Activated T-helper 17 cell treated with anti-CD3 and anti-CD28 coated beads, Interleukin-2, amount 50 U/mL, for 72 hours (primary cell): ENCODE measurements around the gene MGAT1. TPM values are rescaled to one million over a fixed set of nuclear protein-coding genes. Genes with fewer than 3 reads are reported as not detected.

Experiments used
- ATAC-seq: fragments of 150-1000 bp; cut with Tn5 transposase; replicated peaks from 2 replicates; pipeline ENCODE4 v1.10.0; 2021; ENCODE audit warnings: mild to moderate bottlenecking, moderate library complexity
- H3K27ac Mint-ChIP-seq: one replicate; pipeline ENCODE4 v1.8.0; 2022; ENCODE audit warnings: mixed read lengths
- H3K27me3 Mint-ChIP-seq: one replicate; pipeline ENCODE4 v1.8.0; 2022; ENCODE audit warnings: mixed read lengths
- H3K36me3 Mint-ChIP-seq: one replicate; pipeline ENCODE4 v1.8.0; 2022; ENCODE audit warnings: low read depth, mild to moderate bottlenecking, mixed read lengths
- H3K4me1 Mint-ChIP-seq: one replicate; pipeline ENCODE4 v1.8.0; 2022; ENCODE audit warnings: mixed read lengths
- H3K4me3 Mint-ChIP-seq: one replicate; pipeline ENCODE4 v1.8.0; 2022; ENCODE audit warnings: mild to moderate bottlenecking, mixed read lengths
- H3K9me3 Mint-ChIP-seq: one replicate; pipeline ENCODE4 v1.8.0; 2022; ENCODE audit warnings: mixed read lengths
- total RNA-seq, 2 donors: library from RNA; stranded (reverse); gene quantifications; one replicate each; pipeline ENCODE4 v1.2.3, GENCODE V29; 2022

The MGAT1 gene
- total RNA-seq, 2 donors from 2014 or later, result 170 to 308 TPM

GRCh38 chr5:180803181-180804128 is 849 bp upstream of the MGAT1 start:
- peak overlapping the region; percentile 99 for H3K4me3 Mint-ChIP-seq
- H3K9me3 Mint-ChIP-seq, result no peaks in the 10 kb centered on the region
- H3K27ac Mint-ChIP-seq, result peak overlapping the region; percentile 44
- peaks cover 55% of the 10 kb centered on the region for H3K4me1 Mint-ChIP-seq
- no peaks in the 10 kb centered on the region for H3K27me3 Mint-ChIP-seq
- H3K36me3 Mint-ChIP-seq, result peaks cover 94% of the 10 kb centered on the region
- ATAC-seq, result peak; percentile 81

DNA sequence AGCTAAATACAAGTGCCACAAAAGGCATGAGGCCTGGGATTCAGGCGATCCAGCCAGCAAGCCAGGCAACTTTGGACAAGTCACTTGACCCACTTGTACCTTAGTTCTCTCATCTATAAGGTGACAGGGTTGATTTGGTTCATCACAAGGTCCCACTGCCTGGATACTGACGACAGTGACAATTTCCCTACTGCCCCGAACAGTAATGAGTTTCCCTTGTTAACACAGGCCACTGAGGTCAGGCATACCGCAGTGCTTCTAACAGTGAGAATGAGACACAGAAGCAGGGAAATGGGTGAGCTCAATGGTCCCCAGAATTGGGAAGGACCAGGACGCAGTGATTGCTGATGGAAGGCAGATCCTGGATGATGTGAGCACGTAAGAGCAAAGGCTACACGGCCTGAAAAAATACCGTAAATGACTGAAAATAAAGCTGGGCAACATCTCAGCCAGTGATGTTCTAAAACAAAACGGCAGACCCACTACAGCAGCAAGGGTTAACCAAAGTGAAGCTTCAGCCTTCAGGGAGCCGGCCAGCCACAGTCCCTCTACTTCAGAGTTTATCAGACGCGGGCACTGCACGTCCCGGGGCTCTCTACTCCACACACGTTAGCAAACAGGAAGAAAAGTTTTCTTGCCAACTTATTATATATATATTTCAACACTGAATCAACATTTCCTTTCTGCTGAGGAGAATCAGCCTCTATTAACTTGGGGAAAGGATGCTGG is 846 bp downstream of the MGAT1 start:
- H3K36me3 Mint-ChIP-seq, result peaks cover 94% of the 10 kb centered on the region
- H3K27ac Mint-ChIP-seq, result peak overlapping the region; percentile 39
- H3K9me3 Mint-ChIP-seq, result no peaks in the 10 kb centered on the region
- no peak for ATAC-seq
- H3K4me1 Mint-ChIP-seq, result peaks cover 59% of the 10 kb centered on the region
- peak overlapping the region; percentile 89 for H3K4me3 Mint-ChIP-seq
- no peaks in the 10 kb centered on the region for H3K27me3 Mint-ChIP-seq

DNA sequence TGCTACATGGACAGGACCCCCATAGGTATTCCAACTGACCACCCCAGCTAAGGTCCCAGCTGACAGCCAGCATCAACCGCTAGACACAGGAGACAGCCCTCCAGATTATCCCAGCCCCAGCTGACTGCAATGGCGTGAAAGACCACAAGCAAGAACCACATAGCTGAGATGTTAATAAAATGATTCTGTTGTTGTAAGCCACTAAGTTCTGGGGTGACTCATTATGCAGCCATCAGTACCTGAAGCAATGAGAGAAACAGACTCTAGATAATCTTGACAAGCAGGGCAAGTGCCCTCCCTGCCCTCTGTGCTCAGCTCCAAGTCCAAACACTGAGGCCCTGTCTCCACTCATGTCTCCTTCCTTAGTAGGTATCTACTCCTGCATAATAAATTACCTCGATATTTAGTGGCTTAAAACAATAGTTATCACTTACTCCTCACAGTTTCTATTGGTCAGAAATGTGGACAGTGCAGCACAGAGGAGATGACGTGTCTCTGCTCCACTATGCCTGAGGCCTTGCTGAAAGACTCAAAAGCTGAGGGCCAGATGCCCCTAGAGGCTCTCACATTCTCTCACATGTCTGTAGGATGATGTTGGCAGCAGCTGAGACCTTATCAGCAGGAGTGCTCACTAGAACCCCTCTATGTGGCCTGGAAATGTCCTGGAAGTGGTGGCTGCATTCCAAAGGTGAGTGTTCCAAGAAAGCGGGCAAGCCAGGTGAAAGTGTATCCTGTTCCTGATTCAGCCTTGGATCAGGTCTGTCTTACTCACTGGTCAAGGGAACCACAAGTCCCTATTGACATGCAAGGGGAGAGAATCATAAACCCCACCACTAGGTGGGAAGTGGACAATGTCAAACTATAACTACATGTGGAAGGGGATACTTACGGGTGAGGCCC is 2.5 kb downstream of the MGAT1 start:
- Mint-ChIP-seq H3K4me3 (peak overlapping the region; percentile 89), H3K27ac (peak overlapping the region; percentile 39), H3K36me3 (peaks cover 94% of the 10 kb centered on the region), H3K9me3 (no peaks in the 10 kb centered on the region), H3K27me3 (no peaks in the 10 kb centered on the region), H3K4me1 (peaks cover 60% of the 10 kb centered on the region)
- ATAC-seq, result peak; percentile 11

- no peak for ATAC-seq
- Mint-ChIP-seq H3K27me3 (no peaks in the 10 kb centered on the region), H3K4me1 (peaks cover 54% of the 10 kb centered on the region), H3K27ac (peak overlapping the region; percentile 39), H3K4me3 (peak overlapping the region; percentile 89), H3K36me3 (peaks cover 94% of the 10 kb centered on the region), H3K9me3 (no peaks in the 10 kb centered on the region)
These were observed 3.4 kb downstream of the MGAT1 start for GRCh38 chr5:180799194-180799593.

DNA sequence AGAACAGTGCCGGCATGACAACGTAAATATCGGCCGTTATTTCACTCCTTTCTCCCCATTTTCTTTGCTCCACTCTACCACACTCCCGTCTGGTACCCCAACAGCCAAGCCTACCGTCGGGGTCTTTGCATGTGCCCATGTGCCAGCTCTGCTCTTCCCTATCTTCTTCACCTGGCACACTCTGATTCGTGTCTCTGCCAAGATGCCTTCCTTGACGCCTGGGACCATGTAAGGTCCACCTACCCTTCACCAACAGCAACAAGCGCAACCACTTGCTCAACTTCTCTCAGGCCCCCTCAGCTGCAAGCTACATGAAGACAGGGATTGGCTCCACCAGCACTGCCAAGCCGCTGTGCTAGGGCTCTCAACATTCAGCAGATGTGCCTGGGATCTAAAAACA is 4.4 kb downstream of the MGAT1 start:
- no peak for ATAC-seq
- peaks cover 60% of the 10 kb centered on the region for H3K4me1 Mint-ChIP-seq
- peak overlapping the region; percentile 39 for H3K27ac Mint-ChIP-seq
- peaks cover 94% of the 10 kb centered on the region for H3K36me3 Mint-ChIP-seq
- no peaks in the 10 kb centered on the region for H3K27me3 Mint-ChIP-seq
- peak overlapping the region; percentile 89 for H3K4me3 Mint-ChIP-seq
- no peaks in the 10 kb centered on the region for H3K9me3 Mint-ChIP-seq

DNA sequence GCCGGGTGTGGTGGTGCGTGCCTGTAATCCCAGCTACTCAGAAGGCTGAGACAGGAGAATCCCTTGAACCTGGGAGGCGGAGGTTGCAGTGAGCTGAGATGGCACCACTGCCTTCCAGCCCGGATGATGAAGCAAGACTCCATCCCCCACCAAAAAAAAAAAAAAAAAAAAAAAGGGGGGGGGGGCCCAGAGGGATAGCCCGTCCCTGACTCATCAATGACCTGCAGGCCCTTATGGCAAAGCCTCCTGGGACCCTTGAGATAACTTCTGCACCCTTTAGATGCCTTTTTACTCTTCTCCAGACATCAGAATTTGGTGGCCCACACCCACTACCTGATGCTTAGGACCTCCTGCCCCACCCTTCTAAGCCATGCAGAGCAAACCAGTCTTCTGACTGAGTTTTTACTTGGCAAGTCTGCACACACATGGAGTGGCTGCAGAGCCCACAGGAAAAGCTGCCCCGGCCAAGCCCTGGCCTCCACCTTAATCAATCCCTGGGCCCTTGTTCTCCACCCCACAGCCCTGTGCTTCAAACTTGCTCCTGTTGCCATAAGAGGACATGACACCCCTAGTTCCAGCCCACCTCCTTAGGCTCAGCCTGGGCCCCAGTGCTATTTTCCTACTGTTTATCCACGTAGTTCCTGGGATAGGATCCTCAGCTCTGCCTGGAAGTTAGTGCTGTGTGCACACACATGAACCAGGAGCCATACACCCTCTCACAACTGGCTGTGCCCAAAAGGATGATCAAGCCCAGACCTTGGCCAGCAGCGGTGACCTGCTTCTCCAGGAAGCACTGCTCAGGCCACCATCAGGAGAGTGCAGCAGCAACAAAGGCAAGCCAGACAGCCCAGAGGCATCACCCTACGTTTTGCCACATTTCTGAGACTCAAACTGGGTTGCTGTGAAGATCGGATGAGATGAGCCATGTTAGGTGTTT is 5.1 kb downstream of the MGAT1 start:
- H3K27ac Mint-ChIP-seq, result peak overlapping the region; percentile 39
- no peaks in the 10 kb centered on the region for H3K9me3 Mint-ChIP-seq
- ATAC-seq, result no peak
- H3K36me3 Mint-ChIP-seq, result peaks cover 98% of the 10 kb centered on the region
- no peaks in the 10 kb centered on the region for H3K27me3 Mint-ChIP-seq
- H3K4me3 Mint-ChIP-seq, result peak overlapping the region; percentile 89
- peaks cover 60% of the 10 kb centered on the region for H3K4me1 Mint-ChIP-seq

- no peak for ATAC-seq
- no peaks in the 10 kb centered on the region for H3K9me3 Mint-ChIP-seq
- peaks cover 50% of the 10 kb centered on the region for H3K4me1 Mint-ChIP-seq
- H3K27ac Mint-ChIP-seq, result peak overlapping the region; percentile 57
- peaks cover 100% of the 10 kb centered on the region for H3K36me3 Mint-ChIP-seq
- H3K27me3 Mint-ChIP-seq, result no peaks in the 10 kb centered on the region
- H3K4me3 Mint-ChIP-seq, result peak overlapping the region; percentile 50
These were observed 6.8 kb downstream of the MGAT1 start for GRCh38 chr5:180795771-180796313.

DNA sequence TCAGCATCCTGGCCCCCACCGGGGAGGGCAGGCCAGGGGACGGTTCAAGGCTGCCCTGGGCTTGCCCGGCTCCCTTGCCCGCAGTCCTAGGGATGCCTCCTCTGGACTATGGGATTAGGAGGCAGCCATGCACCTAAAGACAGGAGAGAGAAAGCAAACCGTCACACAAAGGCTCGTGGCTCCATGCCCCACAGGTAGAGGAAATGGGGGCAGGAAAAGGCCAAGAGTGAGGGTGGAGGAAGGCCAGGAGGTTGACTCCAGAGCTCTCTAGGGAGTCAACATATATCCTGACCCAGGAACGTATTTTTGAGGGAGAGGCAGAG is 9.7 kb downstream of the MGAT1 start:
- H3K36me3 Mint-ChIP-seq, result peaks cover 99% of the 10 kb centered on the region
- H3K4me1 Mint-ChIP-seq, result peaks cover 26% of the 10 kb centered on the region
- no peak overlapping the region for H3K4me3 Mint-ChIP-seq
- no peak for ATAC-seq
- no peak overlapping the region for H3K27ac Mint-ChIP-seq
- H3K9me3 Mint-ChIP-seq, result no peaks in the 10 kb centered on the region
- no peaks in the 10 kb centered on the region for H3K27me3 Mint-ChIP-seq

- Mint-ChIP-seq H3K4me1 (peaks cover 21% of the 10 kb centered on the region), H3K9me3 (no peaks in the 10 kb centered on the region), H3K27me3 (no peaks in the 10 kb centered on the region), H3K27ac (no peak overlapping the region), H3K36me3 (peaks cover 99% of the 10 kb centered on the region), H3K4me3 (no peak overlapping the region)
- no peak for ATAC-seq
These were observed 10.2 kb downstream of the MGAT1 start for GRCh38 chr5:180792287-180792964.

- Mint-ChIP-seq H3K36me3 (peaks cover 92% of the 10 kb centered on the region), H3K9me3 (no peaks in the 10 kb centered on the region), H3K4me3 (no peak overlapping the region), H3K27me3 (no peaks in the 10 kb centered on the region), H3K4me1 (peaks cover 28% of the 10 kb centered on the region), H3K27ac (no peak overlapping the region)
- no peak for ATAC-seq
These were observed 10.9 kb downstream of the MGAT1 start for GRCh38 chr5:180791611-180792213.

DNA sequence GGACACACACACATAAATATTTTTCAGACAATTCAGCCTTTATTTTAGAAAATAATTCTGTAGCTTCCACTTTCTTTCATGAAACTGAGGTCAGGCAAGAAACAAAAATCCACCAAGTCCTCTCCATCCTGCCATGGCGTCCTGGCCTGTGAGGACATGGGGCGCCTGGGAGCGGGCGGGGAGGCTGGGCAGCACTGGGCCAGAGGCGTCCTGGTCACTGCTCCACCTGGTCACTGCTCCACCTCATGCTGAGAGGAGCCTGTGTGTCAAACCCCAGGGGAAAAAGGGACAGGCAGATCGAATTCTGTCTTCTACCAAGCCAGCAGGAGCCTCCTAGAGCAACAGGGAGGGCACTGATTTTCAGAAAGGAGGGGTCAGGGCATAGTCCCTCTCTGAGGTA is 12.1 kb downstream of the MGAT1 start:
- peaks cover 80% of the 10 kb centered on the region for H3K36me3 Mint-ChIP-seq

GRCh38 chr5:180790020-180790419 is 12.6 kb downstream of the MGAT1 start:
- Mint-ChIP-seq H3K27ac (peak overlapping the region; percentile 62), H3K4me3 (no peak overlapping the region), H3K4me1 (peaks cover 21% of the 10 kb centered on the region), H3K36me3 (peaks cover 75% of the 10 kb centered on the region), H3K9me3 (no peaks in the 10 kb centered on the region), H3K27me3 (no peaks in the 10 kb centered on the region)
- peak; percentile 31 for ATAC-seq

More for the DNA sequence above, 12.1 kb downstream of the MGAT1 start:
- H3K4me3 Mint-ChIP-seq, result no peak overlapping the region
- peaks cover 22% of the 10 kb centered on the region for H3K4me1 Mint-ChIP-seq
- H3K27me3 Mint-ChIP-seq, result no peaks in the 10 kb centered on the region
- H3K9me3 Mint-ChIP-seq, result no peaks in the 10 kb centered on the region
- no peak for ATAC-seq
- peak overlapping the region; percentile 62 for H3K27ac Mint-ChIP-seq
